GM08714 (cell line): ENCODE measurements around the gene FYN.

Experiments
- H3K4me3 ChIP-seq: fragments of 200-500 bp; sonication (Bioruptor generic); 2 replicates; pipeline ENCODE4 v1.5.1; 2014; ENCODE audit warnings: mild to moderate bottlenecking, low read length, inconsistent platforms
- ZNF274 ChIP-seq: IDR thresholded peaks from 2 replicates; pipeline ENCODE4 v1.6.1; 2012; ENCODE audit warnings: mild to moderate bottlenecking, low read depth, low read length

FYN gene

GRCh38 chr6:111738156-111738555 lies 135.1 kb downstream of the FYN start:
- H3K4me3 ChIP-seq: no peak overlapping the region
- TF ChIP-seq ZNF274: no peak

GRCh38 chr6:111737065-111737521 lies 136.2 kb downstream of the FYN start:
- TF ChIP-seq ZNF274: no peak

GRCh38 chr6:111736005-111736608 lies 137.1 kb downstream of the FYN start:
- H3K4me3 ChIP-seq: no peak overlapping the region
- no peak for TF ChIP-seq ZNF274

More at GRCh38 chr6:111737065-111737521, 136.2 kb downstream of the FYN start:
- no peak overlapping the region for H3K4me3 ChIP-seq

- TF ChIP-seq ZNF274: no peak
- no peak overlapping the region for H3K4me3 ChIP-seq
Observed at GRCh38 chr6:111734068-111735061, 138.9 kb downstream of the FYN start.

- no peak for TF ChIP-seq ZNF274
- no peak overlapping the region for H3K4me3 ChIP-seq
Observed at GRCh38 chr6:111732390-111732789, 140.9 kb downstream of the FYN start.

- TF ChIP-seq ZNF274: no peak
- H3K4me3 ChIP-seq: no peak overlapping the region
Observed at GRCh38 chr6:111731456-111732195, 141.6 kb downstream of the FYN start.

DNA sequence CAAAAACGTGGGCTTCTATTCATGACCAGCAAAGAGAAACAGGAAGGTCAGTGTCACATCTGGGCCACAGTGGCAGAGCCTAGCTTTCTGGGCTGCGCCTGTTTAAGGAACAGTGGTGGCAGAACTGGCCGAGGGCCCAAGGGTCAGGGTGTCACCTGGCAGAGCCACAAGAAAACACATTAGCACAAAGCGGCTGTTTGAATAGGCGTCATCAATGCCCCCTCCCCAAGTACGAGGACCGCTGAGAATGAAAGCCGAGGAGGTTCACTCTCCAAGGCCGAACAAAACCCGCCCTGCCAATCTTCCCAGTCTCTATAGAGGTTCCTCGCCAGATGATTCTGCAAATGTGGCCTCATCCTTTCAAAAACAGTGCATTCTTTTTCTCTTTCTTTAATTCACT lies 142.4 kb downstream of the FYN start:
- H3K4me3 ChIP-seq: no peak overlapping the region
- TF ChIP-seq ZNF274: no peak

DNA sequence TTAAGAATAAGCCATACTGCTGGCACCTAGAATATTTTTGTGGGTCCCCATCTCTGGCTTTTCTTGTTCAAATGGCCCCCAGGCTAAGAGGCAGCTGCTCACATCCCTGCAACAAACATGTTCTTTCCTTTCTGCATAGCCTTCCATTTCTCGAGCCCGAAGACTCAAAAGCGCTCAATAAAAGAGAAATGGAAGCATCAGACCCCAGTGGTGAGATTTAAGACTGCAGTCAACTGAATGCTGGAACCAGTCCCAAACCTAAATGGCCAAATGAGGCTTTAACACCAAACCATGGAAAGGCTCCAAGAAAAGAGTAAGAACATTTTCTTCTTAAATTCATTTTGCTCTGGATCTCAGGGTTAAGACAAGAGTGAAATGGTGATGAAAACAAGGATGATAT lies 145.4 kb downstream of the FYN start:
- H3K4me3 ChIP-seq: no peak overlapping the region
- no peak for TF ChIP-seq ZNF274

DNA sequence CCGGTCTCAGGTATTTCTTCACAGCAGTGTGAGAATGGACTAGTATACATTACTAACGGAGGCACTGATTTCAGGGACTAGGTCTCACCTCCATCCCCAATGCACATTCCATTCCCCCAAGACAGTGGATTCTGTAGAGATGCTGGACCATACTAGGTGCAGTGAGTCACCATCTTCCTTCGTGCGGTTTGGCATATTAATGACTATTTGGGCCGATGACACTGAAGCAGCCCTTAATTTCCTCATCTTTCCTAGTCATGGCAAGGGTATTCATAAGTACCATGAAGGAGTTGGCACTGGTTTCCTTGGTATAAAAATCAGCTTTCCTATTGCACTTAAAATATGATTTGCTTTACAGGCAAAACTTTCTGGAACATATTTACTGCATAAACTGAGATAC lies 146.2 kb downstream of the FYN start:
- no peak overlapping the region for H3K4me3 ChIP-seq
- TF ChIP-seq ZNF274: no peak

- no peak for TF ChIP-seq ZNF274
- H3K4me3 ChIP-seq: no peak overlapping the region
Observed at GRCh38 chr6:111725446-111726112, 147.7 kb downstream of the FYN start.

- TF ChIP-seq ZNF274: no peak
- no peak overlapping the region for H3K4me3 ChIP-seq
Observed at GRCh38 chr6:111724505-111724904, 148.7 kb downstream of the FYN start.

DNA sequence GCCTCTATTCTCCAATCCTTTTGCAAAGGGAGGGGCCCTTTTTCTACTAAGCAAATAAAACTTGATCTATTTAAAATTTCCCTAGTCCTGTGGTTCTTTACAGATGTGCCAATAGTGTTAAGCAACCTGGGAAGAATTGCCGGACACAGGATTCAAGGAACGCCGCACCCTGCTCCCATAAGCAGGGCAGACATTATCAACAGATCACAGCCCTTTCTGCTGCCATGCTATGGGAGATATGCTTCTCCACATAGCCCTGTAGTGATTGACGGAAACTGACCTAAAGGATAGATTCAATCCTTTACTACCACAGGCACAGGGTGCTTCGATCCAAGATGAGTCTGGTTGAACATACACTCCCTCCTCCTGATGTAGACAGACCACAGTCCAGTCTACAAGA lies 149.2 kb downstream of the FYN start:
- no peak for TF ChIP-seq ZNF274
- no peak overlapping the region for H3K4me3 ChIP-seq

DNA sequence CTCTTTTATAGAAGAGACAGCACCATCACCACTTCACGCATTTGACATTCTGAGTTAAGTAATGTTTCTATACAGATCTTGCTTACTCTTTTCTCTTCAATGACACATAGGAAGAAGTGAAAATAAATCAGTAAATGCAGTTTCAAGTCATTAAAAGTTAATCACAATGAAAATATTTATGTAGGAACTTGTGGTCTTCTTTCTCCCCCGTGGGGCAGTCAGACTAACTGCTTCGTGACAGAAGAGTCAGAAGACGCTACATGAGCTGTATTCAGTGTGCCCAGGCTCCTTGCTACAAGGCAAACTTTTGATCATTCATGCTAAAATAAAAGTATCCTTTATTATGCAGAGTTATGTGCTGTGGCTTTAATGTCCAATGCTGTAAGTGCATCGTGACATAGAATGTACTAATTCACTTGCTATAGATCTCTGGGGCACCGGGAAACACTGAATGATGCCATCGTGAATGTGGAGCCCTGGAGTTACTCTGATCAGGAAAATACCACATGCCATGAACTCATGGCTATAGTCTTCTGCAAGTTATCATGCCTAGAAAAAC lies 149.8 kb downstream of the FYN start:
- TF ChIP-seq ZNF274: no peak
- H3K4me3 ChIP-seq: no peak overlapping the region

DNA sequence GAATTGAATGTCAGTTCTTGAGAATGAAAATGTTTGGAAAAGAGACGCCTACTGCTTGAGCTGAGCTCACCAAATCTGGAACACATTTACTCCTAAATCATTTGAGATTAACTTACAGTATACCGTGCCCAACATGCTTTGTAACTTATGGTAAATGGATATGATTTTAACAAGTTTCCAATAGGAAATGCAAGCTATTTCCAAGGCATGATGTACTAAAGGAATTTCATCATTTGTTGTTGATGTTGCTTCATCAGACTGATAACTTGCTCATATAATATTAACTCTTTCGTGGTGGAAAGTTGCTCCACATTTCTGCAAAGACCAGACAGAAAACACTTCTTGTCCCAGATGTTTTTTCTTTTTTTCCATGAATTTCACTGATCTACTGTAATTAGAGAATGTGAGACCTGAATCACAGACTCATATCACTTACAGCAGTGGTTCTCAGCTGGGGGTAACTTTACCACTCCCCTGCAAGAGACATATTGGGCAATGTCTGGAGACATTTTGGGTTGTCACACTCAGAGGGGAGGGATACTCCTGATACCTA lies 151.0 kb downstream of the FYN start:
- no peak for TF ChIP-seq ZNF274
- H3K4me3 ChIP-seq: no peak overlapping the region
